Pericardium fibroblast (primary cell): ENCODE measurements around the gene PALLD. TPM values are rescaled to one million over a fixed set of nuclear protein-coding genes. Genes with fewer than 3 reads are reported as not detected.

Experiments
- total RNA-seq: library from RNA; depleted of rRNA; stranded (reverse); fragments of >200 nt; gene quantifications from 2 replicates; pipeline ENCODE4 v1.2.3, GENCODE V29; 2015

The PALLD gene
- 50.2 and 52.0 TPM in 2 replicates for total RNA-seq

GRCh38 chr4:168496834-168497233 lies at the start of gene PALLD:
Gene PALLD, plus strand, starts transcription at chr4:168497052.

Other genes with a start within 250 kb of the PALLD start
- 6.6 and 7.2 TPM in 2 replicates for gene DDX60, start 178.3 kb upstream of the PALLD start, total RNA-seq
- 6.6 and 8.1 TPM in 2 replicates for gene DDX60L, start 16.6 kb upstream of the PALLD start, total RNA-seq